HCT116 (cell line): ENCODE measurements around the gene CDK14. TPM values are rescaled to one million over a fixed set of nuclear protein-coding genes. Genes with fewer than 3 reads are reported as not detected.
"Not testable (repeated sequence)": the region's sequence is repeated elsewhere in the genome, so short reads cannot be mapped to it uniquely, and the experiment has no call there.

Experiments used
- ATAC-seq: fragments of 200-7000 bp; cut with Tn5 transposase; 2 replicates; pipeline ENCODE4 v1.9.1; 2020; ENCODE audit warnings: mild to moderate bottlenecking, moderate library complexity
- BruUV-seq: library from RNA; stranded (reverse); fragments of 400-500 nt; replicated peaks from 2 replicates; lab custom pipeline; 2021; lab: Mats Ljungman, UMichigan
- CTCF ChIA-PET: fragments of 300-600 bp; sonication (Branson Sonifier 250); formaldehyde crosslinking; loops from one replicate; lab custom pipeline; 2021; ENCODE audit warnings: antibody characterized with exemption; lab: Charles Lee
- POLR2A ChIA-PET: fragments of 300-600, 350-600 bp; sonication (Branson Sonifier 250); formaldehyde crosslinking; loops from one replicate; lab custom pipeline; 2021; ENCODE audit warnings: antibody characterized with exemption; lab: Charles Lee
- RAD21 ChIA-PET, 2 experiments: fragments of 300-600 bp; sonication (Branson Sonifier 250); formaldehyde crosslinking; loops; one replicate each; lab custom pipeline; 2023; ENCODE audit warnings: low total read pairs in 2 of 2; ENCODE audit not compliant: uncharacterized antibody in 2 of 2, unreplicated experiment in 2 of 2, low non-redundant PET in 1 of 2; lab: Charles Lee
- DNase-seq: peaks from one replicate; pipeline ENCODE4 v3.0.0-alpha.2; 2010; ENCODE audit warnings: low read depth, low spot score
- H2AFZ ChIP-seq: fragments of 200-600 bp; shearing (Covaris generic), sonication (generic); 2 replicates; pipeline ENCODE4 v1.6.1; 2017; ENCODE audit warnings: low read depth, mixed run types, mixed read lengths, antibody characterized with exemption, low read length; ENCODE audit not compliant: poor library complexity, severe bottlenecking
- H3K27ac ChIP-seq: 2 replicates; pipeline ENCODE4 v1.5.1; 2012; ENCODE audit warnings: low read depth, low read length
- H3K27me3 ChIP-seq: fragments of 200-600 bp; sonication (generic); 2 replicates; pipeline ENCODE4 v1.6.1; 2016; ENCODE audit warnings: mixed run types, low read length, mixed read lengths; ENCODE audit not compliant: insufficient read depth
- H3K36me3 ChIP-seq, 2 experiments: fragments of 200-500 bp in 1 of 2; fragments of 200-600 bp in 1 of 2; sonication (Bioruptor generic) in 1 of 2; sonication (generic) in 1 of 2; 2 replicates each; pipeline versions ENCODE4 v1.5.1 to v1.6.1; 2014 to 2016; ENCODE audit warnings: low read length in 2 of 2, inconsistent platforms in 1 of 2, mixed read lengths in 1 of 2, mixed run types in 1 of 2; ENCODE audit not compliant: insufficient read depth in 2 of 2, control insufficient read depth in 1 of 2
- H3K4me1 ChIP-seq, 2 experiments: fragments of 200-600 bp in 1 of 2; sonication (generic) in 1 of 2; 2 replicates each; pipeline versions ENCODE4 v1.5.1 to v1.6.1; 2012 to 2017; ENCODE audit warnings: low read length in 2 of 2, inconsistent platforms in 1 of 2, mild to moderate bottlenecking in 1 of 2, mixed read lengths in 1 of 2, mixed run types in 1 of 2, moderate library complexity in 1 of 2; ENCODE audit not compliant: insufficient read depth in 2 of 2, control insufficient read depth in 1 of 2
- H3K4me2 ChIP-seq: fragments of 200-600 bp; sonication (generic); 2 replicates; pipeline ENCODE4 v1.6.1; 2017; ENCODE audit warnings: mixed run types, low read length, mixed read lengths
- H3K4me3 ChIP-seq, 2 experiments: fragments of 200-600 bp in 1 of 2; sonication (generic) in 1 of 2; replicated peaks in 1 of 2; 2 replicates each; pipeline ENCODE4 v1.5.1; 2011 to 2016; ENCODE audit warnings: low read length in 2 of 2, control low read depth in 1 of 2, low read depth in 1 of 2, mild to moderate bottlenecking in 1 of 2, mixed read lengths in 1 of 2, mixed run types in 1 of 2
- H3K79me2 ChIP-seq: fragments of 200-600 bp; sonication (generic); 2 replicates; pipeline ENCODE4 v1.6.1; 2017; ENCODE audit warnings: mild to moderate bottlenecking, mixed run types, low read length, moderate library complexity, mixed read lengths; ENCODE audit not compliant: insufficient read depth
- H3K9ac ChIP-seq: fragments of 200-600 bp; sonication (generic); 2 replicates; pipeline ENCODE4 v1.6.1; 2016; ENCODE audit warnings: low read length, mixed read lengths
- H3K9me2 ChIP-seq: fragments of 200-600 bp; sonication (generic), shearing (Covaris generic); 2 replicates; pipeline ENCODE4 v1.6.1; 2017; ENCODE audit warnings: mixed run types, mild to moderate bottlenecking, moderate library complexity; ENCODE audit not compliant: insufficient read depth
- H3K9me3 ChIP-seq, 2 experiments: fragments of 200-500 bp in 1 of 2; fragments of 200-600 bp in 1 of 2; sonication (Bioruptor generic) in 1 of 2; sonication (generic) in 1 of 2; 2 replicates each; pipeline ENCODE4 v1.6.1; 2014 to 2017; ENCODE audit warnings: low read length in 2 of 2, mixed read lengths in 2 of 2, inconsistent platforms in 1 of 2, low read depth in 1 of 2, mild to moderate bottlenecking in 1 of 2, mixed run types in 1 of 2, moderate library complexity in 1 of 2; ENCODE audit not compliant: control insufficient read depth in 1 of 2, insufficient read depth in 1 of 2
- H4K20me1 ChIP-seq: fragments of 200-600 bp; sonication (generic), shearing (Covaris generic); 2 replicates; pipeline ENCODE4 v1.6.1; 2017; ENCODE audit warnings: mixed run types, mild to moderate bottlenecking, moderate library complexity; ENCODE audit not compliant: insufficient read depth
- CBX3 ChIP-seq: IDR thresholded peaks from 2 replicates; pipeline ENCODE4 v1.6.1; 2012; ENCODE audit warnings: low read depth
- CEBPB ChIP-seq: IDR thresholded peaks from 2 replicates; pipeline ENCODE4 v1.6.1; 2012; ENCODE audit warnings: low read depth
- EGR1 ChIP-seq: IDR thresholded peaks from 2 replicates; pipeline ENCODE4 v1.6.1; 2012; ENCODE audit warnings: low read depth
- EZH2phosphoT487 ChIP-seq: fragments of 200-600 bp; IDR thresholded peaks from 2 replicates; pipeline ENCODE4 v1.6.1; 2018; ENCODE audit warnings: antibody characterized with exemption, borderline replicate concordance
- FOSL1 ChIP-seq: IDR thresholded peaks from 2 replicates; pipeline ENCODE4 v1.6.1; 2012; ENCODE audit warnings: low read depth
- JUND ChIP-seq: IDR thresholded peaks from 2 replicates; pipeline ENCODE4 v1.6.1; 2012
- SIN3A ChIP-seq: IDR thresholded peaks from 2 replicates; pipeline ENCODE4 v1.6.1; 2012; ENCODE audit warnings: low read depth
- ZFX ChIP-seq: fragments of 450-650 bp; IDR thresholded peaks from 2 replicates; pipeline ENCODE4 v1.6.1; 2017
- ZNF274 ChIP-seq: fragments of 200-500 bp; sonication (Bioruptor generic); IDR thresholded peaks from 2 replicates; pipeline ENCODE4 v1.6.1; 2014; ENCODE audit warnings: mild to moderate bottlenecking, low read depth, low read length, inconsistent platforms
- intact Hi-C: fragments of 100-400 bp; cut with micrococcal nuclease; formaldehyde crosslinking; loops from 2 replicates; pipeline ENCODE4 v1.10.0; 2022
- total RNA-seq: library from RNA; stranded (reverse); gene quantifications from one replicate; pipeline ENCODE4 v1.2.1, GENCODE V29; 2021; ENCODE audit not compliant: unreplicated experiment
- TF ChIP-seq, protein P1 (sequence below): IDR thresholded peaks from 2 replicates; pipeline ENCODE4 v1.6.1; 2012

Gene CDK14
- total RNA-seq, 1 experiment from 2014 or later: 10.2 TPM

DNA sequence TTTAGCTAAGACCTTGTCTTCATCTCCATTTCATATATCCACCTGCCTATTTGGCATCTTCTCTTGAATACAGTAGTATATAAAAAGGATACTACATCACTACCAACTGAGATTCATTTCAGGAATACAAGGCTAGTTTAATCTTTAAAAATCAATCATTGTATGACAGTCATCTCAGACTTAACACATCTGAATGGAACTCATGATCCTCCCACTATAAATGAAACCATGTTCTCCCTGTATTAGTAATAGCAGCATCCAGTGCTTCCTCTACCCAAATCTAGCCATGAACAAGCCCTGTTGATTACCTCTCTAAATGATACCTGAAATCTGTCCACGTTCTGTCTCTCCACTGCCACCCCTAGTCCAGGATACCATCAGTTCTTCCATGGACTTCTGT lies 196.2 kb downstream of the CDK14 start:
- Histone ChIP-seq H3K9ac (no peak overlapping the region), H3K4me1 (no peaks in the 10 kb centered on the region), H3K27me3 (no peaks in the 10 kb centered on the region), H3K4me3 (no peak overlapping the region), H3K27ac (no peak overlapping the region), H3K4me2 (no peak overlapping the region), H4K20me1 (no peaks in the 10 kb centered on the region), H3K9me2 (no peaks in the 10 kb centered on the region), H3K36me3 (no peaks in the 10 kb centered on the region), H3K9me3 (peaks cover 0 to 4% of the 10 kb centered on the region in 2 experiments; a peak in 1 of 4 replicates), H3K79me2 (no peaks in the 10 kb centered on the region), H2AFZ (no peak overlapping the region)
- CTCF ChIA-PET: no interaction called here
- RAD21 ChIA-PET: no interaction called here
- no TSS peak for BruUV-seq
- no peak for TF ChIP-seq EZH2phosphoT487
- TF ChIP-seq SIN3A: no peak
- no peak for TF ChIP-seq ZNF274
- TF ChIP-seq ZFX: no peak
- TF ChIP-seq JUND: no peak
- TF ChIP-seq EGR1: no peak
- TF ChIP-seq, protein P1, sequence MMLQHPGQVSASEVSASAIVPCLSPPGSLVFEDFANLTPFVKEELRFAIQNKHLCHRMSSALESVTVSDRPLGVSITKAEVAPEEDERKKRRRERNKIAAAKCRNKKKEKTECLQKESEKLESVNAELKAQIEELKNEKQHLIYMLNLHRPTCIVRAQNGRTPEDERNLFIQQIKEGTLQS: no peak
- no peak for TF ChIP-seq FOSL1
- TF ChIP-seq CEBPB: no peak
- intact Hi-C loops: no loop called here
- POLR2A ChIA-PET: no interaction called here
- ATAC-seq (no peak), DNase-seq (no peak)

DNA sequence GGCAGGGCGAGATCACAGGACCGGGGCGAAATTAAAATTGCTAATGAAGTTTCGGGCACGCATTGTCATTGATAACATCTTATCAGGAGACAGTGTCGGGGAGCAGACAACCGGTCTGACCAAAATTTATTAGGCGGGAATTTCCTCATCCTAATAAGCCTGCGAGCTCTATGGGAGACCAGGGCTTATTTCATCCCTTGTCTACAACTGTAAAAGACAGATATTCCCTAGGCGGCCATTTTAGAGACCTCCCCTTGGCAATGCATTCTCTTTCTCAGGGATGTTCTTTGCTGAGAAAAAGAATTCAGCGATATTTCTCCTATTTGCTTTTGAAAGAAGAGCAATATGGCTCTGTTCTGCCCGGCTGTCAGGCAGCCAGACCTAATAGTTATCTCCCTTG lies 198.1 kb downstream of the CDK14 start:
- H3K9ac ChIP-seq, POLR2A ChIA-PET: not testable (repeated sequence)
- TF ChIP-seq CBX3: peak; percentile 61; the same call in 1 of the 2 replicates

More for the DNA sequence above, 198.1 kb downstream of the CDK14 start:
- H3K36me3 ChIP-seq, H3K4me2 ChIP-seq, H3K4me3 ChIP-seq, H2AFZ ChIP-seq, RAD21 ChIA-PET, H3K79me2 ChIP-seq, H3K27ac ChIP-seq, DNase-seq, H3K4me1 ChIP-seq, intact Hi-C loops, H3K9me2 ChIP-seq, ATAC-seq, H4K20me1 ChIP-seq, H3K9me3 ChIP-seq, BruUV-seq, H3K27me3 ChIP-seq, CTCF ChIA-PET: not testable (repeated sequence)
